NCI-H1694 (cell line): ENCODE measurements around the gene SLC25A1.

Source experiments
- DNase-seq: peaks from one replicate; lab custom pipeline; 2025; lab: John Stamatoyannopoulos, UW

SLC25A1 gene

DNA sequence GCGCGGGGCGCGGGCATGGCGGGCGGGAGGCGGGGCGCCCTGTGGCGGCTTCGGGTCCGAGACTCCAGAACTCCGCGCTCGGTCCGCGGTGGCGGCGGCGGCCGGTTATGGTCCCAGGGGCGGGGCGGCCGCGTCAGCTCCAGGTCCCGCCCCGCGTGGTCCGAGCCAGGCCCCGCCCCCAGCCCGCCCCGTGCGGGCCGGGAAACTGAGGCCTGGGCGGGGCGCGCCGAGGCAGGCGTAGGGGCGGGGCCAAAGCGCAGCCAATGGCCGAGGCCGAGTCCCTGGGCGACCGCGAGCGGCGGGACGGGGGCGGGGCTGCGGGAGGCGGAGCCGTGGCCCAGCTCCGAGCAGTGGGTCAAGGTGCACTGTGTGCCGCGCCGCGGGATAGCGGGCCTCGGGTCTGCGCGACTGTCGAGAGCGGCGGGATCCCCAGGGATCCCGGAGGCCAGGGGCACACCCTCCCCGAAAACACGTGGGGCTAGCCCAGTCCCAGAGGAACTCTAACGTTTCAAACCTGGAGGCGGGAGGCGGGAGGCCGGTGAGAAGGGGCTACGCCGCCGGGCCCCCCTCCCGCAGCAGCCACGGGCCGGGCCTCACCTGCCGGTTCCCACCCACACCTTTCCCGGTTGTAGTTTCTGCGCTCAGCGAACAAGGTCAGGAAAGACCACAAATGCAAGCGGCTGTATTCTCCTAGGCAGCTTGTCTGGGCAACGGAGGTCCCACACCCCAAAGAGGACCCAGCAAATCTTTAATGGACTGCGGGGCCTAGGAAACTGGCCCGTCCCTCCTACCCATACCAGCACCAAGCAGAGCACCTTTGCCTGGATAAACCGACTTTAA, at the start of gene SLC25A1:
Gene SLC25A1 (minus strand): TSS at position 80 of the 840 bp plus-strand sequence. CDS start 63 bp downstream, at position 17.
- DNase-seq = peak; percentile 47

- DNase-seq = no peak
Observed at GRCh38 chr22:19228179-19228578, 49.6 kb upstream of the SLC25A1 start.

- no peak for DNase-seq
Observed at GRCh38 chr22:19226428-19226827, 47.9 kb upstream of the SLC25A1 start.

- no peak for DNase-seq
Observed at GRCh38 chr22:19225560-19225959, 47.0 kb upstream of the SLC25A1 start.

DNA sequence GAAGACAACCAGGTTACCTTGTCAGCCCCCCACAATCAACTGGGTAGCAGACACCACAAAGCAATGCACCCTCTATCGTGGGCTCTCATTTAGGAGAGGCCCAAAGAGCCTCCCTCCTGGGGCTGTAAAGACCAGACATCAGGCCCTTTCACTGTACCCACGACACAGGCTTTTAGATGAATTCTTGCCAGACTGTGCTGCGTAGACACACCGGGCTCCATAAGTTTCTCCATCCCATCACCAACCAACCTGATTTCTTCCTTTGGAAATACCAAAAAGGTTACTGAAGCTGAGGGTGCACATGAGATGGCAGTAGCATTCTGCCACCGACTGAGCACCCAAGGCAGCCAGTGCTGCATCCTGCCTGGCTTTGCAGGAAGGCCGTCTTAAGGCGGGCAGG, 46.4 kb upstream of the SLC25A1 start:
- DNase-seq = no peak

DNA sequence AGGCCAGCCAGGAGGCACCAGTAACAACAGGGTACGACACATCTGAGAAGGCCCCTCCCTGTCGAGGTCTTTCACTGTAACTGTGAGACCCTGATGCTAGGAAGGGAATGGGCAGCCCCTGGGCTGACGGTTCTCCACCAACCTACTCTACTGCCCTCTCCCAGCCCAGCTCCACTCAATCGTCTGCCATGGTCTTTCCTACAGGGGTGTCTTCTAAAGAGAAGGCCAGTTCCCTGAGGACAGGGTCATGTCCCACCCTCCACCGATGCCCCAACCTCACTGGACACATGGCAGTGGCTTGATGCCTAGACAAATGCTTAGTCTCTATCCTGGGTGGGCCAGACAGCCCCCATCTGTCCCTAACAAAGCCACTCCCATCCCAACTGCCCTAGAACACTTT, 46.0 kb upstream of the SLC25A1 start:
- DNase-seq = no peak

- DNase-seq = no peak
Observed at GRCh38 chr22:19223617-19224016, 45.1 kb upstream of the SLC25A1 start.

DNA sequence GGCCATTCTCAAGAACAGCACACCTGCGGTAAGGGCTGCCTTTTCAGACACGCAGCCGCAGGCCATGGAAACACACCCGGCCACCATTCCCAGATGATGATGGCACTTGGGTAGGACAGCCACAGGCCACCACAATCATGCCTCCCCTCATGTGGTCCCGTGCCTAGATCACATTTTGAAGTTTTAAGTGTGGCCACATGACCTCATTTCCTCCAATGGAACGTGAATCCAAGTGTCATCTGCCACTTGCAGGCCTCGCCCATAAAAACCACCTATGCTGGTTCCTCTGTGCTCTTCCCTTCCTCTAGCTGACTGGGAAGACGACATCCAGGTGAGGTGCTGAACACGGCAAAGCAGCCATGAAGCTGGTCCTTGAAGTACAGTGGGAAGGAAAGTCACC, 44.6 kb upstream of the SLC25A1 start:
- DNase-seq = no peak

- no peak for DNase-seq
Observed at GRCh38 chr22:19222242-19223005, 43.9 kb upstream of the SLC25A1 start.

- DNase-seq = no peak
Observed at GRCh38 chr22:19220867-19221266, 42.3 kb upstream of the SLC25A1 start.

GRCh38 chr22:19218541-19219233, 40.2 kb upstream of the SLC25A1 start:
- no peak for DNase-seq

GRCh38 chr22:19216579-19216978, 38.0 kb upstream of the SLC25A1 start:
- no peak for DNase-seq

DNA sequence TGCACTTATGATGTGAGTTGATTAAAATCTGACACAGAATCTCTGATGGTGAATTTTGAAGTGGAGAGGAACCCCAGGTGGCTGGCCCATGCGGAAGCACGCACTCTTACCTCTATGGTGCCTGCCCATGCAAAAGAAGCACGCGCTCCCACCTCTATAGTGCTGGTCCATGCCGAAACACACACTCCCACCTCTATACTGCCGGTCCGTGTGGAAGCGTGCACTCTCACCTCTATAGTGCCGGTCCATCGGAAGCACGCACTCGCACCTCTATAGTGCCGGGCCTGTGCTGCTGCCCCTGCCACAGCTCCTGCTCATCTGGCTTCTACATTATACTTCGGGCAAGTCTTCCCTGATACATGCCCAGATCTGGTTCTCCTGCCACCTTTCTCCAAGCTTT, 36.8 kb upstream of the SLC25A1 start:
- no peak for DNase-seq

DNA sequence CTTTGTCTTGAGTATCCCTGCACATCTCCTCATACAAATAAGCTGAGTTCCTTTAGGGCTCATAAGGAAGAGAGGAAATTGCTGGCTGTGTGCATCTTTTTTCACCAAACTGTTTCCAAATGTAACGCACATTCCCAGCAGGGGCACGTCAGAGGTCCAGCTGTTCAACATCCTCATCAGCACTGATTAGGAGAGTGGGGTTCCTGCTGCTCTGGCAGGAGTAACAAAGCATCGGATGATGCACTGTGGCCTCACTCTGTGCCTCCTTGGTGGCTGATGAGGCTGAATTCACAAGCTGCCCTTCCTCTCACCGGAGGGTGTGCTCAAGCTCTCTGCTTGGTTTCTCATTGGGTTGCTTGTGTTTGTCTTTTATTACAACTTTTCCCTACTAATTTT, 35.5 kb upstream of the SLC25A1 start:
- DNase-seq = no peak

DNA sequence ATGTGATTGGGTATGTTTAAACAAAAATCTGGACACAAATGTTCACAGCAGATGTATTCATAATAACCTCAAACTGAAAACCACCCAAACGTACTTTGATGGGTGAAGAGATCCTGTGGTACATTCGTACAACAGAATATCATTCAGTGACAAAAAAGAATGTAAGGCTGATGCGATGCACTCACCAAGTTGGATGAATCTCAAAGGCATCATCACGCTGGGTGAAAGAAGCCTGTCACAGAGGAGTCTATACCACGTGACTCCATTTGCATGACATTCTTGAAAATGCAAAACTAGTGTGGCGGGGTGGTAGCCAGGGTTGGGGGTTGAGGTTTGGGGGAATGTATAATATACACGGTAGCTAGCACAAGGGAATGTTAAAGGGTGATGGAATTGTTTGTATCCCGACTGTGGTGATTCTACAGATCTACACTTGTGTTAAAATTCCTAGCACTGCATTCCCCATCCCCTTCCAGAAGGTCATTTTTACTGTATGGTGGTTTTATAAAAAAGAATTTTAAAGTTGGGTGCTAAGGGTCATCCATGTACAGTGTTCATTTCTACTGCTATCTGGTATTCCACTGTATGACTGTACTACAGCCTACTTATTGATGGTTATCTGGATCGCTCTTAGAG, 35.0 kb upstream of the SLC25A1 start:
- DNase-seq = no peak

DNA sequence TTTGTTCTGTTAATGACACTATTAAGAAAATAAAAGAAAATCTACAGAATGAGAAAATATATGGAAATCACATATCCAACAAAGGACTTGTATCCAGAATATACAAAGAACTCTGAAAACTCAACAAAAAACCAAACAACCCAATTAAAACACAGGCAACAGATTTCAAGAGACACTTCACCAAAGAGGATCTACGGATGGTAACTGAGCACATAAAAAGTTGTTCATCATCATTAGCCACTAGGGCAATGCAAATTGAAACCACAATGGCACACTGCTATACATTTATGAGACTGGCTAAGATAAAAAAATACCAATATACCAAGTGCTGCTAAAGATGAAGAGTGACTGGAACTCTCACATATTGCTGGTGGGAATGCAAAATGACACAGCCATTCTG, 34.5 kb upstream of the SLC25A1 start:
- DNase-seq = no peak

- no peak for DNase-seq
Observed at GRCh38 chr22:19212302-19212870, 33.9 kb upstream of the SLC25A1 start.

DNA sequence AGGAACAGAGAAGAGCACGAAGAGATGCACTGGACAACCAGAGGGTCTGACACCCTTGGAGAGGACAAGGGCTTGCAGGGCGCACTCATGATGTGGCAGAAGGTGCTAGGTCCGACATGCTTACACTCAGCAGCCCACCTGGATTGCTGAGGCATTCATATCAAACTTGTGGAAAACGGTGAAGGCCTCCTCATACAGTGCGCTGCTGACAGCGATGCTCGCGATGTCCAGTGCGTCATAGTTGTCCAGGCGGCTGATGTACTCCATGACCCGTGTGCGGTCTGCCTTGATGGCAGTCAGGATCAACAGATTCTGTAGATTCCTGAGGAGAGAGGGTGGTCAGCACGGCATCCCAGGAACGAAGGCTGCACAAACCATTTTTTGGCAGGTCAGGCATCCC, 31.7 kb upstream of the SLC25A1 start:
- no peak for DNase-seq

DNA sequence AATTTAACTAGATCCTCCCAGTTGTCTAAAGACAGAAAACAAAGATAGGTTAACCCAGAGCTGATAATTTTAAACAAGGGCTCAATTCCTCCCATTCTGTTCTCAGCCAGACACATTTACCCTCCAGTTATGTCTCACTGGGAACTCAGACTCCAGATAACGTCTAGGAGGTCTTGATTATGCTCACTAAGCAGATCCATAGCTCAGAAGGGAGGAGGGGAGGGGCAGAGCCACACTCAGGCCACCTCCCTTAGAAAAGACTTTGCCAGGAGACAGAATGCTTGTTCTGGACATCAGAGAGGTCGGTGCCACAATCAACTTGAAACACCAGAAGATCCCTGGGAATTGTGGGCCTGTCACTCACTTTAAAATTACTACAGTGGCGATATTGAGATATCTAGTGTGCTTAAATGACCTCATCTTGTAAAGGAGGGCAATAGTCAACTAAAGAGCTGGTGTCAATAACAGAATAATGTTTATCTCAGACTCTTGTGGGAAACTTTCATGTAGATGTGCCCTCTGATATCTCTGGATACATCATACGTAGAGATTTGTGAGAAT, 29.8 kb upstream of the SLC25A1 start:
- DNase-seq = no peak

DNA sequence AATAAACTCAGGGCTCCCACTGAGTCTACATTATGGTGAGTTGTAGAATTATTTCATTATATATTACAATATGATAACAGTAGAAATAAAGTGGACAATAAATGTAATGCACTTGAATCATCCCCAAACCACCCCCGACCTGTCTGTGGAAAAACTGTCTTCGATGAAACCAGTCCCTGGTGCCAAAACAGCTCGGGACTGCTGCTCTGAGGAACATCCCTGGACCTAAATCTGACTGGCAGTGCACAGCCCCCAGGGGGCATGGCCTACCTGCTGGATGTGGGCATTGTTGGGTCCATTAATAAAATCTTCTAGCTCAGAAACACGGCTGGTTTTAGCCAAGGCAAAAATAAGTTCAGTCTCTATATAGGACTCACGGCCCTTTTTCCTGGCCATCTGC, 29.3 kb upstream of the SLC25A1 start:
- DNase-seq = no peak

GRCh38 chr22:19207401-19207808, 28.9 kb upstream of the SLC25A1 start:
- no peak for DNase-seq

DNA sequence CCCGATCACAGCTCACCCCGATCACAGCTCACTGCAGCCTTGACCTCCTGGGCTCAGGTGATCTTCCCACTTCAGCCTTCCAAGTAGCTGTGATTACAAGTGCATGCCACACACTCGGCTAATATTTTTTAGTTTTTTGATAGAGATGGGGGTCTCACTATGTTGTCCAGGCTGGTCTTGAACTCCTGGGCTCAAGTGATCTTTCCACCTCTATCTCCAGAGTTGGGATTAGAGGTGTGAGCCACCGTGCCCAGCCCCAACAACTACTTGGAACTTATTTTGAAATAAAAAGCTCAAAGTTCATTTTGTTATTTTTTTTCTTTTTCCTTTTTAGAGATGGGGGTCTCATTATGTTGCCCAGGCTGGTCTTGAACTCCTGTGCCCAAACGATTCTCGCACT, 27.8 kb upstream of the SLC25A1 start:
- no peak for DNase-seq
